Hepatocyte (in vitro differentiated cells): ENCODE data around the gene DLEC1.

Experiments
- EZH2 ChIP-seq: fragments of 200-600 bp; sonication (generic); IDR thresholded peaks from 2 replicates; pipeline ENCODE4 v1.6.1; 2016; ENCODE audit warnings: antibody characterized with exemption, mild to moderate bottlenecking, borderline replicate concordance
- EZH2phosphoT487 ChIP-seq: fragments of 200-600 bp; sonication (generic); IDR thresholded peaks from one replicate; pipeline ENCODE4 v1.6.1; 2018; ENCODE audit warnings: antibody characterized with exemption, mild to moderate bottlenecking, low read depth, moderate library complexity; ENCODE audit not compliant: unreplicated experiment, severe bottlenecking
- TF ChIP-seq, protein P1 (sequence below): fragments of 200-600 bp; sonication (generic); IDR thresholded peaks from 2 replicates; pipeline ENCODE4 v1.5.1; 2016; ENCODE audit warnings: antibody characterized with exemption, mild to moderate bottlenecking; ENCODE audit not compliant: poor library complexity

DNA sequence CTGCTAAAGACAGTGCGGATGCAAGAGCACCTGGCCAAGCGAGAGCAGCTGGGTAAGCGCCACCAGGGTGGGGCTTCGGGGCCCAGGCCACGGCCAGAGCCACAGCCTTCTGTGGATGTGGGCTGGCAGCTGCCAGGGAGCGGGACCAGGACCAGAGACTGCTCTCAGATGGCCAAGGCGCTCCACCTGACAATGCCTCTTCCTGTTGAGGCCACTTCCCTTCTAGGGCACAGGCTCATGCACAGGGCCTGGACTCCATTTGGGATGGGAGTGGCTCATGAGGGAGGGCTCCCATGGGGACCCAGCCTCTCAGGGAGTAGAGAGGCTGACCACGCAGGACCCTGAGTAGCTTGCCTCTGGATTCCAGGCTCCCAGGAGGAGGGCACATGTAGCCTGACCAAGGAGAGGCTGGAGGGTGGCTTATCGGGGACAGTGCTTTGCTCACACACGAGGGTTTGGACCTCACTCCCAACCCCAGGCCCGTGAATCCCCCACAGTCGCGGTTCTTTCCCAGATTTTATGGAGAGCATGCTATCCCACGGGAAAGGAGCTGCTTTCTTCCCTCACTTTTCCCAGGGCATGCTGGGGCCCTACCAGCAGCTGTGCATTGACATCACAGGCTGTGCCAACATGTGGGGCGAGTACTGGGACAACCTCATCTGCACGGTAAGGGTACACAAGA is 72.8 kb downstream of the DLEC1 start:
- TF ChIP-seq, protein P1, sequence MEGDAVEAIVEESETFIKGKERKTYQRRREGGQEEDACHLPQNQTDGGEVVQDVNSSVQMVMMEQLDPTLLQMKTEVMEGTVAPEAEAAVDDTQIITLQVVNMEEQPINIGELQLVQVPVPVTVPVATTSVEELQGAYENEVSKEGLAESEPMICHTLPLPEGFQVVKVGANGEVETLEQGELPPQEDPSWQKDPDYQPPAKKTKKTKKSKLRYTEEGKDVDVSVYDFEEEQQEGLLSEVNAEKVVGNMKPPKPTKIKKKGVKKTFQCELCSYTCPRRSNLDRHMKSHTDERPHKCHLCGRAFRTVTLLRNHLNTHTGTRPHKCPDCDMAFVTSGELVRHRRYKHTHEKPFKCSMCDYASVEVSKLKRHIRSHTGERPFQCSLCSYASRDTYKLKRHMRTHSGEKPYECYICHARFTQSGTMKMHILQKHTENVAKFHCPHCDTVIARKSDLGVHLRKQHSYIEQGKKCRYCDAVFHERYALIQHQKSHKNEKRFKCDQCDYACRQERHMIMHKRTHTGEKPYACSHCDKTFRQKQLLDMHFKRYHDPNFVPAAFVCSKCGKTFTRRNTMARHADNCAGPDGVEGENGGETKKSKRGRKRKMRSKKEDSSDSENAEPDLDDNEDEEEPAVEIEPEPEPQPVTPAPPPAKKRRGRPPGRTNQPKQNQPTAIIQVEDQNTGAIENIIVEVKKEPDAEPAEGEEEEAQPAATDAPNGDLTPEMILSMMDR: no peak
- TF ChIP-seq EZH2phosphoT487: no peak
- no peak for TF ChIP-seq EZH2
